SIG-M5 (cell line): ENCODE measurements around the gene MCF2L2.

Experiments used
- DNase-seq: peaks from one replicate; lab custom pipeline; 2025; lab: John Stamatoyannopoulos, UW

The MCF2L2 gene

GRCh38 chr3:183163563-183163962 is 264.9 kb downstream of the MCF2L2 start:
- no peak for DNase-seq

- DNase-seq, result no peak
Measured at GRCh38 chr3:183161552-183162336, 266.7 kb downstream of the MCF2L2 start.

- no peak for DNase-seq
Measured at GRCh38 chr3:183160616-183161015, 267.8 kb downstream of the MCF2L2 start.

GRCh38 chr3:183159333-183159732 is 269.1 kb downstream of the MCF2L2 start:
- DNase-seq, result no peak

- DNase-seq, result no peak
Measured at GRCh38 chr3:183158551-183159006, 269.8 kb downstream of the MCF2L2 start.

GRCh38 chr3:183158113-183158512 is 270.3 kb downstream of the MCF2L2 start:
- no peak for DNase-seq

GRCh38 chr3:183156266-183156665 is 272.2 kb downstream of the MCF2L2 start:
- DNase-seq, result no peak

- DNase-seq, result no peak
Measured at GRCh38 chr3:183155499-183155898, 272.9 kb downstream of the MCF2L2 start.

GRCh38 chr3:183153210-183153950 is 275.0 kb downstream of the MCF2L2 start:
- DNase-seq, result no peak

- DNase-seq, result no peak
Measured at GRCh38 chr3:183151821-183152351, 276.5 kb downstream of the MCF2L2 start.

- DNase-seq, result no peak
Measured at GRCh38 chr3:183151086-183151485, 277.3 kb downstream of the MCF2L2 start.

- no peak for DNase-seq
Measured at GRCh38 chr3:183149915-183150750, 278.3 kb downstream of the MCF2L2 start.

- DNase-seq, result no peak
Measured at GRCh38 chr3:183148056-183148455, 280.4 kb downstream of the MCF2L2 start.

GRCh38 chr3:183144363-183144762 is 284.1 kb downstream of the MCF2L2 start:
- no peak for DNase-seq

- DNase-seq, result no peak
Measured at GRCh38 chr3:183142199-183142598, 286.2 kb downstream of the MCF2L2 start.

GRCh38 chr3:183134844-183135243 is 293.6 kb downstream of the MCF2L2 start:
- DNase-seq, result no peak

GRCh38 chr3:183132409-183132808 is 296.0 kb downstream of the MCF2L2 start:
- DNase-seq, result no peak

GRCh38 chr3:183131735-183132134 is 296.7 kb downstream of the MCF2L2 start:
- no peak for DNase-seq

GRCh38 chr3:183131186-183131725 is 297.2 kb downstream of the MCF2L2 start:
- no peak for DNase-seq

GRCh38 chr3:183129243-183129642 is 299.2 kb downstream of the MCF2L2 start:
- DNase-seq, result no peak

- no peak for DNase-seq
Measured at GRCh38 chr3:183128709-183129108, 299.7 kb downstream of the MCF2L2 start.
